Lower leg skin (tissue), 4 donors: ENCODE measurements around the gene MYO3B. TPM values are rescaled to one million over a fixed set of nuclear protein-coding genes. Genes with fewer than 3 reads are reported as not detected.

Experiments
- DNase-seq, 2 donors: peaks; one replicate each; pipeline ENCODE4 v3.0.0-alpha.2; 2019; ENCODE audit warnings: low spot score in 2 of 2
- H3K4me3 ChIP-seq: fragments of 200-600 bp; sonication (generic); 2 replicates; pipeline ENCODE4 v1.5.1; 2017; ENCODE audit warnings: mild to moderate bottlenecking, low read depth; ENCODE audit not compliant: poor library complexity, severe bottlenecking
- POLR2A ChIP-seq, 2 donors: fragments of 450-650 bp; IDR thresholded peaks; one replicate each; pipeline ENCODE4 v1.6.1; 2016 to 2017; ENCODE audit warnings: antibody characterized with exemption in 2 of 2, mild to moderate bottlenecking in 1 of 2, moderate library complexity in 1 of 2
- WGBS, 2 donors: methylation state at CpG; one replicate each; pipeline ENCODE4 v1.1.5; 2018; 5-methylcytosine and 5-hydroxymethylcytosine counted together
- intact Hi-C: fragments of 100-400 bp; cut with DNase I; formaldehyde crosslinking; loops from one replicate; pipeline ENCODE4 v1.15.0; 2023; ENCODE audit warnings: low total_unique reads
- total RNA-seq, 4 donors: library from RNA; depleted of rRNA; stranded (reverse); fragments of >200 nt; gene quantifications; one replicate each; pipeline ENCODE4 v1.1.0, GENCODE V29; 2016
- TF ChIP-seq, protein P1 (sequence below), 3 donors: fragments of 450-650 bp; IDR thresholded peaks; one replicate each; pipeline ENCODE4 v1.5.1; 2016; ENCODE audit warnings: antibody characterized with exemption in 3 of 3, mild to moderate bottlenecking in 3 of 3, moderate library complexity in 2 of 3

Gene MYO3B
- total RNA-seq, 4 donors from 2014 or later: 0.17 to 0.81 (median 0.66) TPM

DNA sequence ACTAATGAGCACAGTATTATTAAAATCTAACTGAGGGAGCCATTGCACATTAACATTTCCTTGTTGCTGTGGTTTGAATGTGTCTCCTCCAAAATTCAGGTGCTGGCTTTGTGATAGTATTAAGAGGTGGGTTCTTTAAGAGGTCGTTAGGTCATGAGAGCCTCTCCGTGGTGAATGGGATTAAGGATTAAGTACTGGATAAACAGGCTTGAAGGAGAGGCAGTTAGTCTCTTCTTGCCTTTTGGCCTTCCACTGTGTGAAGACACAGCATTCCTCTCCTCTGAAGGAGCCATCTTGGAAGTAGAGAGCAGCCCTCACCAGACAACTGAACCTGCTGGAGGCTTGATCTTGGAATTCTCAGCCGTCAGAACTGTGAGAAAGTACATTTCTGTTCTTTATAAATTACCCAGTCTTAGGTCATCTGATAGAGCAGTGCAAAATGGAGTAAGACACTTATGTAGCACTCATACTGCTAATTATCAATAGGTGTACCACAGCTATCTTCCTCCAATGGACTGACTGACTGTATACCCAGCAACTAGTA is 182.7 kb downstream of the MYO3B start:
- no peak for TF ChIP-seq POLR2A (IDR thresholded peaks at IDR 0.05)
- TF ChIP-seq, protein P1, sequence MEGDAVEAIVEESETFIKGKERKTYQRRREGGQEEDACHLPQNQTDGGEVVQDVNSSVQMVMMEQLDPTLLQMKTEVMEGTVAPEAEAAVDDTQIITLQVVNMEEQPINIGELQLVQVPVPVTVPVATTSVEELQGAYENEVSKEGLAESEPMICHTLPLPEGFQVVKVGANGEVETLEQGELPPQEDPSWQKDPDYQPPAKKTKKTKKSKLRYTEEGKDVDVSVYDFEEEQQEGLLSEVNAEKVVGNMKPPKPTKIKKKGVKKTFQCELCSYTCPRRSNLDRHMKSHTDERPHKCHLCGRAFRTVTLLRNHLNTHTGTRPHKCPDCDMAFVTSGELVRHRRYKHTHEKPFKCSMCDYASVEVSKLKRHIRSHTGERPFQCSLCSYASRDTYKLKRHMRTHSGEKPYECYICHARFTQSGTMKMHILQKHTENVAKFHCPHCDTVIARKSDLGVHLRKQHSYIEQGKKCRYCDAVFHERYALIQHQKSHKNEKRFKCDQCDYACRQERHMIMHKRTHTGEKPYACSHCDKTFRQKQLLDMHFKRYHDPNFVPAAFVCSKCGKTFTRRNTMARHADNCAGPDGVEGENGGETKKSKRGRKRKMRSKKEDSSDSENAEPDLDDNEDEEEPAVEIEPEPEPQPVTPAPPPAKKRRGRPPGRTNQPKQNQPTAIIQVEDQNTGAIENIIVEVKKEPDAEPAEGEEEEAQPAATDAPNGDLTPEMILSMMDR (IDR thresholded peaks at IDR 0.05): no peak
- no peak for DNase-seq
- H3K4me3 ChIP-seq: no peak overlapping the region
- intact Hi-C loops: no loop called here
- 74 to 76% methylated on average over 3 of the region's 3 CpGs for WGBS, 2 donors

DNA sequence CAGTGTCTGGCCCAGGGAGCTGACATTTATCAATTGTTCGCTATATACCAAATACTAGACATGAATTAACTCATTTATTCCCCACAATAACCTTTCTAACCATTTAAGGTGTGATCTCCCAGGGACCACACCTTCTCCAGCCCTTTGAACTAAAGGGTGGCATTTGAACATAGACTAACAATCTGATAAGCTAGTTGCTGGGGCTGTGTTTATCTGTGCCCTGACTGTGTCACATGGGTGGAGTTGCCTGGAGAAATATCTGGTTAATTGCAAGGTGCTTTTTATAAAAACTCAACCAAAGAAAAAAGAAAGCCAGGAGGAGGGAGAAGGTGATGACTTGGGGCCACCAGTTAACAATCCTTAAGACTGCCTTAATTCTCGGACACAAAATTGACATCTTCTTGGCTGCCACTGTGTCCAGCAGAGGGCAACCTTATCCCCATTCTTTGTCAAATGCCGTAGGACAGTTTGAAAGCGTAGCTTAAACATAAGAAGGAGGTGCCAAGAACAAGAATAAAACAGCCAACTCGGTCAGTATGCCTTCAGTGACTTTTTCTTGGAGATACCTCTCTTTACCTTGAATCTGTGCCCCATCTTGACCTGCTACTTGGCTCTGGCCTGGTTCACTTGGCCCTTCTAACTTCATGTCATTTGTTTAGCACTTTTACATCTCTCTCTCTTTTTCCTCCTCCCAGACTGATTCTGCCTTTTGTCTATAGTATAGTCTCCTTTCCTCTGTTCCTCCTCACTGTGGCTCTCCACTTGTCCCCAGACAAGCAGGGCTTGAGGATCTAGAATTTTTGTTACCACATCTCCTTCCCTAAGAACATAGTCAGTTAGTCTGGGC is 183.4 kb downstream of the MYO3B start:
- no peak overlapping the region for H3K4me3 ChIP-seq
- DNase-seq: peak in 1 of 2 donors; percentile 16
- intact Hi-C loops: no loop called here
- WGBS, 2 donors: 25 to 35% methylated on average over 5 of the region's 5 CpGs
- no peak for TF ChIP-seq POLR2A (IDR thresholded peaks at IDR 0.05)
- TF ChIP-seq, protein P1 (IDR thresholded peaks at IDR 0.05): no peak

DNA sequence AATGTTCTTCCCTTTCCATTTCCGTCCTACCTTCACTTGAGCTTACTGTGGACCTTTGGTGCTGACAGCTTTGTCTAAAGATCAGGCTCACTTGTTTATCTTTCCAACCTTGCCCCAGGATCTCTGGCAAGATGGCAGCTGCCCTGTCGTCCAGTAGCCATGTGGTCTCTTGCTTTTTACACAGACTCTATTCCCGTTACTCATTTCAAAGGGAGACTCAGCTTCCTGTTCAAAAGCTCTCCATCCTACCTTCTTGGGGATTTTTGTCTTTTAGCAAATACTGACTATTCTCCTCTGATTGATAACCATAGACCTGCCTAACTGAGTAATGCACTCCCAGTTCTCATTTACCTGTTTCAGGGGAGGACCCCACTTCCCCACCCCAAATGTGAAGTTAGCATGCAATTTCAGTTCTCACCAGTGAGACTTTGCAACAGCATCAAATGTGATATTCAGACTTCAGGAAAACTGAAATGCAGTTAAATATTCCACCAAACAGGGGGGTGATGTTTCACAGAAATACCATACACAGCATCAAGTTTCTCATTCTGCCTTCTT is 184.4 kb downstream of the MYO3B start:
- intact Hi-C loops: no loop called here
- DNase-seq: no peak
- 81 to 88% methylated on average over 3 of the region's 3 CpGs for whole genome bisulfite sequencing, 2 donors
- TF ChIP-seq POLR2A (IDR thresholded peaks at IDR 0.05): no peak
- TF ChIP-seq, protein P1 (IDR thresholded peaks at IDR 0.05): no peak
- H3K4me3 ChIP-seq: no peak overlapping the region

DNA sequence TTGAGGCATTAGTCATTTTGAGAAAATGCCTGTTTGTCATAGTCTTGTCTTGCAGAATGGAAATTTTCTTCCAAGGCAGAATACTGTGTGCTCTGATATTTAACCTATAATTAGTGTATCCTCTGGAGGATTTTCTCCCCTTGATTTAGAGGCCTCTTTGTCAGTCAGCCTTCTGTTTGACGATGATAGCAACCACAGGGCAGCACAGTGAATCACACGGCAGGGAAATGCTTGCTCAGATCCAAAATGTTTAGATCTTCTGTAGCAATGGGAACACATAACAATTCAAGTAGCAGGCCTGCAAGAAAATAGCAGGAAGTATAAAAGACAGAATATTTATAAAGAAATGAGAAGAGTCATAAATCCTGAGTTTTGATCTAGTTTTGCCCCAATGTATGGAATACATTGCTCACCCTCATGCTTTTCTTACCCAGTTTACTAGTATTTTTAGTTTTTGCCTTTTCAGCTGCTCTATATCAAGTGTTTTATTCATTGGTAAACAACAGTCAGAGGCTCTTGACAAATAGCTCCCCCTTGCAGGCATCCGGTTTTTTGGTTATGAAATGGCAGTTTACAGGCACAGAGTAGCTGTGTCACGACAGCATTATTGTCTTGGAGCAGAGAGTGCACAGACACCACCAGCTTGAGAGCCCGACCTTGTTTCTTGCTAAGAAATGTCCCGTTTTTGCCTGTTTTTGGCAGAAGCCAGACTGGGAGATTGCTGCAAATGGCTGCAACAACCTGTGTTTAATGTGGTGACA is 185.1 kb downstream of the MYO3B start:
- no peak overlapping the region for H3K4me3 ChIP-seq
- no peak for DNase-seq
- TF ChIP-seq, protein P1 (IDR thresholded peaks at IDR 0.05): no peak
- intact Hi-C loops: no loop called here
- 65 to 69% methylated on average over 6 of the region's 6 CpGs for WGBS, 2 donors

DNA sequence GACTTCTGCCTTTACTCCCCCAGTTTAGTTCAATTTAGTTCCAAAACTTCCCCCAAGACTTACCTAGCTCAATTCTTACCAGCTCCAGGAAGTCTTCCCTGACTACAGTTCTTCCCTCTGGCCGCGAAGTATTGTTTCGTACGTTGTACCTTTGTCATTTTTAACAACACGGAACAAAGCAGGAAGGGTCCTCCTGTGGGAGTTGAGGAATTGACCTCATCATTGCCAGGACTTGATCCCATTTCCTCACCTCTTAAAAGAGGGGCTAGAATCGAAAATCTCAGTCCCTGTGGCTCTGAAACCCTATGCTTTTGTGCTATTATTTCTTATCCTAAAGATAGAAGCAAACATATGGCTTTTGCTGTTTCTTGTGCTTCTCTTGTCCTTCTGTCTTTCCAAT is 187.1 kb downstream of the MYO3B start:
- intact Hi-C loops: no loop called here

More for the DNA sequence above, 187.1 kb downstream of the MYO3B start:
- no peak overlapping the region for H3K4me3 ChIP-seq
- WGBS, 2 donors: 75 to 76% methylated on average over 6 of the region's 6 CpGs
- DNase-seq: no peak
- no peak for TF ChIP-seq POLR2A (IDR thresholded peaks at IDR 0.05)
- TF ChIP-seq, protein P1 (IDR thresholded peaks at IDR 0.05): no peak
